IPS DF 6.9 (cell line): ENCODE measurements around the gene CDH23.

Experiments used
- DNase-seq: peaks from one replicate; pipeline ENCODE4 v3.0.0-alpha.2; 2013; ENCODE audit warnings: low read depth, low spot score
- H3K27ac ChIP-seq: one replicate; pipeline ENCODE4 v1.5.1; 2013; ENCODE audit warnings: low read length, control low read depth
- H3K27me3 ChIP-seq: 2 replicates; pipeline ENCODE4 v1.6.1; 2013; ENCODE audit warnings: mild to moderate bottlenecking, low read length; ENCODE audit not compliant: control insufficient read depth, insufficient read depth
- H3K36me3 ChIP-seq: 2 replicates; pipeline ENCODE4 v1.6.1; 2013; ENCODE audit warnings: low read length; ENCODE audit not compliant: control insufficient read depth, insufficient read depth
- H3K4me1 ChIP-seq: 2 replicates; pipeline ENCODE4 v1.6.1; 2013; ENCODE audit warnings: low read length; ENCODE audit not compliant: control insufficient read depth, insufficient read depth
- H3K4me3 ChIP-seq: 2 replicates; pipeline ENCODE4 v1.5.1; 2013; ENCODE audit warnings: mild to moderate bottlenecking, low read length
- H3K9me3 ChIP-seq: 2 replicates; pipeline ENCODE4 v1.6.1; 2013; ENCODE audit warnings: low read length, inconsistent platforms; ENCODE audit not compliant: control insufficient read depth, insufficient read depth
- WGBS: extraction: QIAGEN DNeasy Blood & Tissue Kit; methylation state at CpG from one replicate; pipeline ENCODE4 v1.1.7; 2013; ENCODE audit warnings: mixed read lengths, missing lambda C conversion rate; ENCODE audit not compliant: insufficient read length, insufficient coverage; 5-methylcytosine and 5-hydroxymethylcytosine counted together

The CDH23 gene

GRCh38 chr10:71842856-71843686 is 446.4 kb downstream of the CDH23 start:
- Histone ChIP-seq H3K36me3 (no peaks in the 10 kb centered on the region), H3K9me3 (no peaks in the 10 kb centered on the region), H3K4me1 (peaks cover 6% of the 10 kb centered on the region), H3K27me3 (no peaks in the 10 kb centered on the region), H3K27ac (no peak overlapping the region), H3K4me3 (no peak overlapping the region)
- no peak for DNase-seq
- no CpG with 5 or more reads among the region's 14 CpGs for WGBS

DNA sequence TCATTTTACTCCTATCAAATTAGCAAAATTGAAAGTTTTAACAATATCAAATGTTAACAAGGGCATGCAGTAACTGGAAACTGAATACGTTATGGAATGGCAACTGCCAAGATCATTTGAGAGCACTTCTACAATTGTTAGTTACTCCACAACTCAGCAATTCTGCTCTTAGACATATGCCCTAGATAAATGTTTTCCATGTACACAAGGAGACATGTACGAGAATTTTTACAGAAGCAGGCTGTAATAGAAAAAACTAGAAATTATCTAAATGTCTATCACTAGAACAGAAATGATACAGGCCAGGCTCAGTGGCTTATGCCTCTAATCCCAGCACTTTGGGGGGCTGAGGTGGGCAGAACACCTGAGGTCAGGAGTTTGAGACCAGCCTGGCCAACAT is 447.4 kb downstream of the CDH23 start:
- Histone ChIP-seq H3K27ac (no peak overlapping the region), H3K36me3 (no peaks in the 10 kb centered on the region), H3K27me3 (no peaks in the 10 kb centered on the region), H3K9me3 (no peaks in the 10 kb centered on the region), H3K4me1 (peaks cover 4% of the 10 kb centered on the region), H3K4me3 (no peak overlapping the region)
- no peak for DNase-seq
- WGBS = no CpG with 5 or more reads among the region's 2 CpGs

DNA sequence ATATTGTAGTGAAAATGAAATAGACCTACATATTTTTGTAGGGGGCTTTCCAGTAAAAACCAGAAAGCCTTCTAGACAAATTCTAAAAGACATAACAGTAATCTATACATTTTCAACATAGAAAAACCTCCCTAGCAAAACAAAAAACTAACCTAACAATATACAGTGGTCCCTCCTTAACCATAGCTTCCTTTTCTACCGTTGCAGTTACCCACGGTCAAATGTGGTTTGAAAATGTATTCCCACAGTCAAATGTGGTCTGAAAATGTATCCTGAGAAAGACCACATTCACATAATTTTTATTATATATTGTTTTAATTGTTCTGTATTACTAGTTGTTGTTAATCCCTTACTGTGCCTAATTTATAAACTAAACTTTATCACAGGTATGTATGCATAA is 448.0 kb downstream of the CDH23 start:
- no peaks in the 10 kb centered on the region for H3K36me3 ChIP-seq
- peaks cover 4% of the 10 kb centered on the region for H3K4me1 ChIP-seq
- no peak overlapping the region for H3K4me3 ChIP-seq
- H3K27me3 ChIP-seq = no peaks in the 10 kb centered on the region
- H3K9me3 ChIP-seq = no peaks in the 10 kb centered on the region
- H3K27ac ChIP-seq = no peak overlapping the region
- no CpG with 5 or more reads among the region's 2 CpGs for WGBS
- no peak for DNase-seq

GRCh38 chr10:71845410-71846405 is 449.0 kb downstream of the CDH23 start:
- no CpG with 5 or more reads among the region's 11 CpGs for WGBS
- DNase-seq = no peak
- Histone ChIP-seq H3K27ac (no peak overlapping the region), H3K36me3 (no peaks in the 10 kb centered on the region), H3K27me3 (no peaks in the 10 kb centered on the region), H3K4me3 (no peak overlapping the region), H3K9me3 (no peaks in the 10 kb centered on the region), H3K4me1 (peaks cover 4% of the 10 kb centered on the region)

DNA sequence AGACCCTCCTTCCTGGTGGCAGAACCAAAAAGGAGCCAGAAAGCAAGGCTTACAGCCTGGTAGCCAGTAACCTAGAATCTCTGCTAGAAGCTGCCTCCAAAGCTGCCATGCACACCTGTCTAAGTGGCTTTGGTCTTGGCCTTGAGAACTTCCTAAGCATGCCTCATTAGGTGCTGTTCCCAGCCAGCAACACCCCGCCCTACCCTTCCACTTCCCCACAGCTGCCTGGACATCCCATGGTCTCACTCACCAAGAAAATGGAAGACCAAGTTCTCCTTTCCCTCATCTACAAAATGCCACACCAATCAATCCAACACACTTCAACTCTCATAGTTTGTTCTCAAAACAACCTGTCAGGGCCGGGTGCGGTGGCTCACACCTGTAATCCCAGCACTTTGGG is 450.1 kb downstream of the CDH23 start:
- no peak overlapping the region for H3K4me3 ChIP-seq
- no peaks in the 10 kb centered on the region for H3K36me3 ChIP-seq
- no peak overlapping the region for H3K27ac ChIP-seq
- H3K27me3 ChIP-seq = no peaks in the 10 kb centered on the region
- no peaks in the 10 kb centered on the region for H3K9me3 ChIP-seq
- no peak for DNase-seq
- no CpG with 5 or more reads among the region's 3 CpGs for WGBS
- peaks cover 2% of the 10 kb centered on the region; the same call in 1 of the 2 replicates for H3K4me1 ChIP-seq

- H3K4me3 ChIP-seq = no peak overlapping the region
- DNase-seq = no peak
- no peaks in the 10 kb centered on the region for H3K36me3 ChIP-seq
- WGBS = no CpG with 5 or more reads among the region's 8 CpGs
- H3K9me3 ChIP-seq = no peaks in the 10 kb centered on the region
- peaks cover 2% of the 10 kb centered on the region; the same call in 1 of the 2 replicates for H3K4me1 ChIP-seq
- no peak overlapping the region for H3K27ac ChIP-seq
- H3K27me3 ChIP-seq = no peaks in the 10 kb centered on the region
These were observed 450.7 kb downstream of the CDH23 start for GRCh38 chr10:71847418-71847817.

- H3K27ac ChIP-seq = no peak overlapping the region
- H3K9me3 ChIP-seq = no peaks in the 10 kb centered on the region
- no peak overlapping the region for H3K4me3 ChIP-seq
- no peak for DNase-seq
- no peaks in the 10 kb centered on the region for H3K36me3 ChIP-seq
- WGBS = no CpG with 5 or more reads among the region's 11 CpGs
- H3K4me1 ChIP-seq = peaks cover 2% of the 10 kb centered on the region; the same call in 1 of the 2 replicates
- H3K27me3 ChIP-seq = no peaks in the 10 kb centered on the region
These were observed 451.9 kb downstream of the CDH23 start for GRCh38 chr10:71848325-71849275.

- no peak overlapping the region for H3K4me3 ChIP-seq
- no peaks in the 10 kb centered on the region for H3K27me3 ChIP-seq
- H3K36me3 ChIP-seq = no peaks in the 10 kb centered on the region
- no peaks in the 10 kb centered on the region for H3K9me3 ChIP-seq
- DNase-seq = no peak
- 100% methylated on average over 2 of the region's 17 CpGs for WGBS
- no peak overlapping the region for H3K27ac ChIP-seq
- H3K4me1 ChIP-seq = peaks cover 2% of the 10 kb centered on the region; the same call in 1 of the 2 replicates
These were observed 452.8 kb downstream of the CDH23 start for GRCh38 chr10:71849461-71849908.

DNA sequence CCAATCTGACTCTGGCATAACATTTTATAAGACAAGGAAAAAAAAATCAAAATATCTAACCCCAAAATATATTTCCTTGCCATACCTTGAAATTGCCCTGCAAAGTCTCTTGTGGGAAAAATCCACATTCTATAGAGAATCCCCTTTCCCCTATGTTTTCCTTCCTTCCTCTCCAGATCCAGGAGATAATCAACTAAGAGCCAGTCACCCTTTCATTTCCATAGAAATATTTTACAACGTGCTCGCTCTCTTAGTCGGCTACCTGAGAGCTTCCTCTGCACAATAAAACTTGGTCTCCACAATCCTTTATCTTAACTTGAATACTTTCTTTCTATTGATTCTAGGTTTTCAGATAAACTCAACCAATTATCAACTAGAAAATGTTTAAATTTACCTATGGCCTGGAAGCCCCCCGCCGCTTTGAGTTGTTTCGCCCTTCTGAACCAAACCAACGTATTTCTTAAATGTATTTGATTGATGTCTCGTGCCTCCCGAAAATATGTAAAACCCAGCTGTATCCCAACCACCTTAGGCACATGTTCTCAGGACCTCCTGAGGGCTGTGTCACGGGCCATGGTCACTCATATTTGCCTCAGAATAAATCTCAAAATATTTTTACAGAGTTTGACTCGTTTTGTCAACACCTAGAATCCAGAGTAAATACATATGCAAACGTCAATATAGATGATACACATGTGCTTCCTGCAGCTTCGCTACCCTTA is 453.5 kb downstream of the CDH23 start:
- no CpG with 5 or more reads among the region's 13 CpGs for WGBS
- peaks cover 2% of the 10 kb centered on the region; the same call in 1 of the 2 replicates for H3K4me1 ChIP-seq
- H3K4me3 ChIP-seq = peak overlapping the region; percentile 71; the same call in 1 of the 2 replicates

More for the DNA sequence above, 453.5 kb downstream of the CDH23 start:
- H3K27me3 ChIP-seq = no peaks in the 10 kb centered on the region
- H3K9me3 ChIP-seq = no peaks in the 10 kb centered on the region
- H3K27ac ChIP-seq = no peak overlapping the region
- no peaks in the 10 kb centered on the region for H3K36me3 ChIP-seq
- no peak for DNase-seq
